Measurements from ENCODE around the gene CTSE. TPM values are rescaled to one million over a fixed set of nuclear protein-coding genes. Genes with fewer than 3 reads are reported as not detected.
"Not testable (repeated sequence)": the region's sequence is repeated elsewhere in the genome, so short reads cannot be mapped to it uniquely, and the experiment has no call there.

Gene CTSE
- total RNA-seq, 2 experiments from 2014 or later, result not detected

DNA sequence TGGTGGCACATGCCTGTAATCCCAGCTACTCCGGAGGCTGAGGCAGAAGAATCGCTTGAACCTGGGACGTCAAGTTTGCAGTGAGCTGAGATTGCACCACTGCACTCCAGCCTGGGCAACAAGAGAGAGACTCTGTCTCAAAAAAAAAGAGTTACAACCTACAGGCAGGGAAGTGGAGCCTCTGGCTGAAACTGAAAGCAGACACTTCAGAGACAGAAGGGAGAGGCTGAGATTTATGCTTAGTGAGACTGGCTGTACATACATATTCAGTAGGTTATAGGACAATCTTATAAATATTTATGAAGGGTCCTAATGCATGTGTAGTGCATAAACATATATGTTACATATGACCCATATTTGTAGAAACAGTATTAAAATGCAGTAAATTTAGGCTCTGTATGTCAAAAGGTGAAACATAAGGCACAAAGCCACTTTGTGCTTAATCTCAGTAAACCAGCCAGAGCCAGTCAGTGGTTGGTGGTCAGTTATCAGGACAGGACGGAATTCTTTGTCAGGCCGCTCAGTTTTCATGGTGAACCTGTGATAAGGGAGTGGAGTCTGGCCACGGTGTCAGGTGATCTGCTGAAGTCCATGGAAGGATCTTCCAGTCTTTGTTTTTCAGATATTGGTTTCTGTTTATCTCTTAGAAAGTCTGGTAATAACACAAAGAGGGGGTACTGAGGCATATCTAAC lies 42.9 kb upstream of the CTSE start:
- peak; percentile 79 for ATAC-seq
- intact Hi-C loops (cut with micrococcal nuclease), result no loop called here

DNA sequence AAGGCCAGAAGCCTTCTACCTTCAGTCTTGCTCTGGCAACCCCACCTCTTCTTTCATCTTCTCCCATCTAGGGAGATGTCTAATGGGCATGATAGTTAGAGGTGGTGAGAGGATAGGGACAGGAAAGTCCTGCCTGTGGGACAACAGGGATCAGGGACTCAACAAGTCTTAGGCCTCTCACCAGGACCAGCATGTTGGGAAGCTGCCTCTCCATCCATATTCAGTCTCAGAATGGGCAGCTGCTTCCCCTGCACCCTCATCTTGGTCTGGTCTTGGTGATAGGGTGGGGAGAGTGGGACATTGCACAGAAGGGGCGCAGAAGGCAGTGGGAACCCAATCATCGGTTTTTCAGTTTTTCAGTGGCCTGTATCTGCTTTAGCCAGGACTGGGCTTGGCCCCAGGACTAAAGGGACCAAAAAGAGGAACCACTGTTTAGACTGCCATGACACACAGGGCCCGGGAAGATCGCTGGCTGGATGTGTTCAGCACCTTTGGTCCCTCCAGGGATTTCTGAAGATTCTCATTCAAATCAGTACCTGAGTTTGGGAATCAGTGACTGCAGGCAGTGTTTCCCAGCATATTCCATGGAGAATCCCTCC lies 42.0 kb upstream of the CTSE start:
- CTCF ChIA-PET, result no interaction called here
- DNase-seq, result no peak
- intact Hi-C loops (cut with micrococcal nuclease), result no loop called here
- TF ChIP-seq CTCF (IDR thresholded peaks at IDR 0.05), result no peak
- Mint-ChIP-seq H3K4me1 (ENCODE audit: low read depth) (peaks cover 19% of the 10 kb centered on the region), H3K36me3 (ENCODE audit: low read depth) (no peaks in the 10 kb centered on the region), H3K27me3 (peaks cover 19% of the 10 kb centered on the region), H3K27ac (no peak overlapping the region), H3K4me3 (no peak overlapping the region), H3K9me3 (peaks cover 3% of the 10 kb centered on the region)
- no peak for ATAC-seq
- POLR2A ChIA-PET, result no interaction called here

More for the DNA sequence above, 42.9 kb upstream of the CTSE start:
- no peak overlapping the region for H3K4me3 Mint-ChIP-seq
- H3K27me3 Mint-ChIP-seq, result peaks cover 19% of the 10 kb centered on the region
- DNase-seq, result peak; percentile 15
- H3K27ac Mint-ChIP-seq, result no peak overlapping the region
- no peak for TF ChIP-seq CTCF (IDR thresholded peaks at IDR 0.05)
- H3K36me3 Mint-ChIP-seq (ENCODE audit: low read depth), result no peaks in the 10 kb centered on the region
- peaks cover 19% of the 10 kb centered on the region for H3K4me1 Mint-ChIP-seq (ENCODE audit: low read depth)
- ChIA-PET CTCF (interaction anchor here (0.7 to 1.0 kb wide), 3 partner anchors 9 to 89 kb away, joined by 3 to 4 read pairs (median 4); no protein-coding TSS in a partner anchor), POLR2A (interaction anchor here (1.1 kb wide), 1 partner anchor 11 kb away, joined by 3 read pairs; no protein-coding TSS in a partner anchor)
- H3K9me3 Mint-ChIP-seq, result peaks cover 3% of the 10 kb centered on the region

DNA sequence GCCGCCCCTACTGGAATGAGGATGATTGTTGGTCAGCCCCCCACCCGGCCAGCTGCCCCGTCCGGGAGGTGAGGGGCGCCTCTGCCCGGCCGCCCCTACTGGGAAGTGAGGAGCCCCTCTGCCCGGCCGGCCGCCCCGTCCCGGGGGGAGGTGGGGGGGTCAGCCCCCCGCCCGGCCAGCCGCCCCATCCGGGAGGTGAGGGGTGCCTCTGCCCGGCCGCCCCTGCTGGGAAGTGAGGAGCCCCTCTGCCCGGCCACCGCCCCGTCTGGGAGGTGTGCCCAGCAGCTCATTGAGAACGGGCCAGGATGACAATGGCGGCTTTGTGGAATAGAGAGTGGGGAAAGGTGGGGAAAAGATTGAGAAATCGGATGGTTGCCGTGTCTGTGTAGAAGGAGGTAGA lies 40.8 kb upstream of the CTSE start:
- Mint-ChIP-seq H3K4me1 (ENCODE audit: low read depth) (peaks cover 19% of the 10 kb centered on the region), H3K27me3 (peaks cover 17% of the 10 kb centered on the region)
- H3K9me3 Mint-ChIP-seq; H3K27ac Mint-ChIP-seq; H3K36me3 Mint-ChIP-seq (ENCODE audit: low read depth); POLR2A ChIA-PET; DNase-seq; CTCF ChIA-PET; intact Hi-C loops (cut with micrococcal nuclease); ATAC-seq; H3K4me3 Mint-ChIP-seq: not testable (repeated sequence)

DNA sequence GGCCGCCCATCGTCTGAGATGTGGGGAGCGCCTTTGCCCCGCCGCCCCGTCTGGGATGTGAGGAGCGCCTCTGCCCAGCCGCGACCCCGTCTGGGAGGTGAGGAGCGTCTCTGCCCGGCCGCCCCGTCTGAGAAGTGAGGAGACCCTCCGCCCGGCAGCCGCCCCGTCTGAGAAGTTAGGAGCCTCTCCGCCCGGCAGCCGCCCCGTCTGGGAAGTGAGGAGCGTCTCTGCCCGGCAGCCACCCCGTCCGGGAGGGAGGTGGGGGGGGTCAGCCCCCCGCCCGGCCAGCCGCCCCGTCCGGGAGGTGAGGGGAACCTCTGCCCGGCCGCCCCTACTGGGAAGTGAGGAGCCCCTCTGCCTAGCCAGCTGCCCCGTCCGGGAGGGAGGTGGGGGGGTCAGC lies 40.3 kb upstream of the CTSE start:
- POLR2A ChIA-PET; intact Hi-C loops (cut with micrococcal nuclease): not testable (repeated sequence)

GRCh38 chr1:206062464-206062863 lies 38.8 kb upstream of the CTSE start:
- ChIA-PET CTCF (no interaction called here), POLR2A (no interaction called here)
- H3K4me1 Mint-ChIP-seq (ENCODE audit: low read depth), result peaks cover 11% of the 10 kb centered on the region
- TF ChIP-seq CTCF (IDR thresholded peaks at IDR 0.05), result no peak
- DNase-seq (no peak), ATAC-seq (no peak)
- H3K4me3 Mint-ChIP-seq, result no peak overlapping the region
- intact Hi-C loops (cut with micrococcal nuclease), result no loop called here
- H3K27me3 Mint-ChIP-seq, result peaks cover 7% of the 10 kb centered on the region
- no peak overlapping the region for H3K27ac Mint-ChIP-seq
- no peaks in the 10 kb centered on the region for H3K36me3 Mint-ChIP-seq (ENCODE audit: low read depth)
- H3K9me3 Mint-ChIP-seq, result peaks cover 3% of the 10 kb centered on the region

More for the DNA sequence above, 40.3 kb upstream of the CTSE start:
- DNase-seq; H3K27ac Mint-ChIP-seq; CTCF ChIA-PET; H3K4me3 Mint-ChIP-seq; H3K36me3 Mint-ChIP-seq (ENCODE audit: low read depth); ATAC-seq; H3K9me3 Mint-ChIP-seq: not testable (repeated sequence)
- peaks cover 16% of the 10 kb centered on the region for H3K27me3 Mint-ChIP-seq
- H3K4me1 Mint-ChIP-seq (ENCODE audit: low read depth), result peaks cover 19% of the 10 kb centered on the region

GRCh38 chr1:206060844-206061243 lies 37.1 kb upstream of the CTSE start:
- ATAC-seq, result no peak
- CTCF ChIA-PET, result interaction anchor here (1.0 kb wide), 1 partner anchor 29 kb away, joined by 4 read pairs; no protein-coding TSS in a partner anchor

More at GRCh38 chr1:206060844-206061243, 37.1 kb upstream of the CTSE start:
- DNase-seq, result no peak
- H3K27ac Mint-ChIP-seq, result no peak overlapping the region
- no peak overlapping the region for H3K4me3 Mint-ChIP-seq
- TF ChIP-seq CTCF (IDR thresholded peaks at IDR 0.05), result no peak
- peaks cover 3% of the 10 kb centered on the region for H3K9me3 Mint-ChIP-seq
- no peaks in the 10 kb centered on the region for H3K27me3 Mint-ChIP-seq
- intact Hi-C loops (cut with micrococcal nuclease), result no loop called here
- H3K4me1 Mint-ChIP-seq (ENCODE audit: low read depth), result no peaks in the 10 kb centered on the region
- POLR2A ChIA-PET, result interaction anchor here (1.2 kb wide), 1 partner anchor 63 kb away, joined by 3 read pairs; no protein-coding TSS in a partner anchor
- no peaks in the 10 kb centered on the region for H3K36me3 Mint-ChIP-seq (ENCODE audit: low read depth)
